RWPE1 (cell line): ENCODE data around the gene HSPB6.

ENCODE experiments used
- CTCF ChIA-PET: fragments of 350-600 bp; sonication (Branson Sonifier 250); formaldehyde crosslinking; extraction: SDS; loops from one replicate; lab custom pipeline; 2021; lab: Yijun Ruan, JAX
- POLR2A ChIA-PET: fragments of 400-600 bp; formaldehyde crosslinking; extraction: SDS; loops from one replicate; lab custom pipeline; 2020; ENCODE audit warnings: antibody characterized with exemption; ENCODE audit not compliant: low non-redundant PET; lab: Yijun Ruan, JAX
- DNase-seq: peaks from one replicate; pipeline ENCODE4 v3.0.0; 2012; ENCODE audit warnings: low spot score
- H3K27ac ChIP-seq: fragments of 450-650 bp; 2 replicates; pipeline ENCODE4 v1.5.1; 2017
- CTCF ChIP-seq: fragments of 450-650 bp; conservative IDR thresholded peaks from 2 replicates; pipeline ENCODE4 v1.5.1; 2017; ENCODE audit warnings: low read depth, mild to moderate bottlenecking

HSPB6 gene

DNA sequence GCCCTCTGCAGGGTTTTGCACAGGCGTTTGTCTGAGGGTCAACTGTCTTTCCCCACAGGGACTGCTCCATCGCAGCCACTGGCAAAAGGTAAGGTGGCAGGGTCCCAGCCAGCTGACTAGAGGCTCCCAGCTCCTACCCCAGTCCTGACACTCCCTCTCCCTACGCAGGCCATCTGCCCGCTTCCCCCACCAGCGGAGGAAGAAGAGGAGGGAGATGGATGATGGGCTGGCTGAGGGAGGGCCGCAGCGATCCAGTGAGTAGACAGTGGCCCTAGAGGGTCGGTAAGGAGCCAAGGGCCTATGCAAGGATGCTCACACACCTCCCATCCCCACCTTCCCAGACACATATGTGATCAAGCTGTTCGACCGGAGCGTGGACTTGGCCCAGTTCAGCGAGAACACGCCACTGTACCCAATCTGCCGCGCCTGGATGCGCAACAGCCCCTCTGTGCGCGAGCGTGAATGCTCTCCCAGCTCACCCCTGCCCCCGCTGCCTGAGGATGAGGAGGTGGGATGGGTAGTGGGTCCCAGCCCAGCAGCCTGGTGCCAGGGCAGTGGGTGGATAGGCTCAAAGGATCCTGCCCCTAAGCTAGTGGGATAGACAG is 4.0 kb downstream of the HSPB6 start:
- DNase-seq, result no peak
- CTCF ChIA-PET, result interaction anchor here (0.6 to 0.7 kb wide), 2 partner anchors 11 to 19 kb away, joined by 4 to 6 read pairs; no protein-coding TSS in a partner anchor
- POLR2A ChIA-PET, result no interaction called here
- no peak for TF ChIP-seq CTCF
- peak overlapping the region; percentile 98; the same call in 1 of the 2 replicates for H3K27ac ChIP-seq

- ChIA-PET POLR2A (interaction anchor here (1.1 kb wide), 1 partner anchor 11 kb away, joined by 3 read pairs; no protein-coding TSS in a partner anchor), CTCF (interaction anchor here (0.7 kb wide), 1 partner anchor 18 kb away, joined by 6 read pairs; no protein-coding TSS in a partner anchor)
- no peak overlapping the region; the same call in 1 of the 2 replicates for H3K27ac ChIP-seq
- no peak for DNase-seq
- no peak for TF ChIP-seq CTCF
These were observed 4.7 kb downstream of the HSPB6 start for GRCh38 chr19:35751839-35752745.

DNA sequence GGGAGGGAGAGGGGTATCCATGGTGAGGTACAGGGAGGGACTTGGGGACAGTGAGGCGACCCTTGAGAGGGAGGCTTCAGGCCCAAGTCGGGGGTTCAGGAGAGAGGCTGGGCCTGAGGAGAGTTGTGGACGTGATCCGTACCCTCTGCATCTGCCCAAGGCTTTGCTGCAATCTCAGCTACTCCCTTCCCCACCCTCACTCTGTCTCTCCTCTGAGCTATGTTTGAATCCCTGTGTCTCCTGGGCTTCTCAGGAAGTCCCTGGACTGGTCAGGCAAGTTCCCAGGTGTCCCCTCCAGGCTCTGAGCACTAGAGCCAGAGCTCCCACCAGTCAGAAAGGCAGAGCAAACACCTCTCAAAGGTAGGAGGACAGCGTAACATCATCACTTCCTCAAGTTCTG is 6.7 kb downstream of the HSPB6 start:
- POLR2A ChIA-PET, result interaction anchor here (1.0 kb wide), 1 partner anchor 47 kb away, joined by 3 read pairs; no protein-coding TSS in a partner anchor
- DNase-seq, result no peak
- H3K27ac ChIP-seq, result peak overlapping the region; percentile 31

GRCh38 chr19:35748106-35749020 is 8.5 kb downstream of the HSPB6 start, which contains the start of gene LIN37:
TSS of gene LIN37 (plus strand) at chr19:35748576. CDS start at chr19:35748725, 149 bp downstream.
- ChIA-PET POLR2A (interaction anchor here (0.6 to 1.0 kb wide), 3 partner anchors 8 to 11 kb away, joined by 3 to 4 read pairs (median 3); partner anchors contain the start of gene HSPB6), CTCF (interaction anchor here (0.6 kb wide), 2 partner anchors 13 to 149 kb away, joined by 3 read pairs; no protein-coding TSS in a partner anchor)
- no peak for TF ChIP-seq CTCF
- H3K27ac ChIP-seq, result peak within 1 kb of the TSS; percentile 65
- peak; percentile 99 for DNase-seq

More for the DNA sequence above, 6.7 kb downstream of the HSPB6 start:
- CTCF ChIA-PET, result no interaction called here
- no peak for TF ChIP-seq CTCF

- no peak for TF ChIP-seq CTCF
- POLR2A ChIA-PET, result interaction anchor here (0.5 kb wide), 1 partner anchor 81 kb away, joined by 3 read pairs; no protein-coding TSS in a partner anchor
- no peak for DNase-seq
- H3K27ac ChIP-seq, result peak overlapping the region; percentile 98
- CTCF ChIA-PET, result no interaction called here
These were observed 10.3 kb downstream of the HSPB6 start for GRCh38 chr19:35746531-35746930.
